Pancreas (tissue), 10 donors: ENCODE data around the gene JMJD6. TPM values are rescaled to one million over a fixed set of nuclear protein-coding genes. Genes with fewer than 3 reads are reported as not detected.

Source experiments
- ATAC-seq, 4 donors: fragments of 200-7000 bp; cut with Tn5 transposase; one replicate each; pipeline versions ENCODE4 v1.8.0 to v1.9.1; 2020; ENCODE audit warnings: mild to moderate bottlenecking in 4 of 4, moderate library complexity in 4 of 4
- DNase-seq, 6 donors: peaks; one replicate each; pipeline ENCODE4 v3.0.0-alpha.2; 2020
- FAIRE-seq: peaks from 2 replicates; lab custom pipeline; 2012; peaks lifted over from hg19 to GRCh38; lab: Jason Lieb, UNC
- H3K27ac ChIP-seq, 4 donors: fragments of 200-600 bp; sonication (generic); 1 replicate in 3 of 4; 2 replicates in 1 of 4; pipeline versions ENCODE4 v1.5.0 to v1.8.0; 2020
- H3K27me3 ChIP-seq, 4 donors: fragments of 200-600 bp; one replicate each; pipeline ENCODE4 v1.8.0; 2021
- H3K36me3 ChIP-seq, 3 donors: fragments of 200-600 bp; sonication (generic) in 1 of 3; one replicate each; pipeline versions ENCODE4 v1.5.0 to v1.8.0; 2020 to 2021
- H3K4me1 ChIP-seq, 3 donors: fragments of 200-600 bp; one replicate each; pipeline ENCODE4 v1.8.0; 2021
- H3K4me3 ChIP-seq, 4 donors: fragments of 200-600 bp; sonication (generic) in 2 of 4; one replicate each; pipeline versions ENCODE4 v1.5.0 to v1.8.0; 2020 to 2021
- H3K9me3 ChIP-seq, 4 donors: fragments of 200-600 bp; one replicate each; pipeline ENCODE4 v1.8.0; 2021
- WGBS, 2 donors: extraction: QIAGEN DNeasy Blood & Tissue Kit; methylation state at CpG; one replicate each; pipeline ENCODE4 v1.1.7; 2013; 5-methylcytosine and 5-hydroxymethylcytosine counted together
- intact Hi-C, 3 donors: fragments of 100-400 bp; cut with DNase I; formaldehyde crosslinking; loops; one replicate each; pipeline versions ENCODE4 v1.11.1 to v1.14.2; 2022
- microRNA-seq, 2 donors: library from miRNA; unstranded; fragments of <30 nt; microRNA quantifications; one replicate each; pipeline versions ENCODE4 to v1.1.0, GENCODE V29; 2019 to 2020
- polyA plus RNA-seq, 2 donors: library from polyadenylated mRNA; stranded (reverse); fragments of 200-250 nt; gene quantifications; one replicate each; pipeline ENCODE4 v1.2.3, GENCODE V29; 2013
- total RNA-seq, 6 donors: library from RNA; stranded (reverse); fragmentation: NEBNext Ultra II Directional in 4 of 6; extraction: Animal tissue kit (Norgen Biotek cat#: 25700) in 4 of 6; gene quantifications; one replicate each; pipeline versions ENCODE4 v1.2.1 to v1.2.4, GENCODE V29; 2021 to 2023
- TF ChIP-seq, protein P1 (sequence below), 4 donors: fragments of 200-600 bp; sonication (generic) in 3 of 4; IDR thresholded peaks; one replicate each; pipeline versions ENCODE4 v1.5.0 to v1.8.0; 2021; ENCODE audit warnings: antibody characterized with exemption in 4 of 4
- donor health status: healthy with polysubstance abuse.
- donor health status: DM: no; HTN: no; CAD: no; lungs with moderate emphysema.
- donor health status: DM: no; HTN: no; CAD: no.
- donor health status: control.
- donor health status: control.
- donor health status: Bipolar disorder and iron deficiency.
- donor health status: DM: yes; HTN: yes; CAD: no.
- donor health status: DM: no; HTN: no; CAD: no.
- donor health status: DM: no; HTN: no; CAD: no.
- donor health status: DM: yes; HTN: yes; CAD: no.

Gene JMJD6
- total and polyA plus RNA-seq, 8 donors = 12.4 to 54.0 (median 16.5) TPM

DNA sequence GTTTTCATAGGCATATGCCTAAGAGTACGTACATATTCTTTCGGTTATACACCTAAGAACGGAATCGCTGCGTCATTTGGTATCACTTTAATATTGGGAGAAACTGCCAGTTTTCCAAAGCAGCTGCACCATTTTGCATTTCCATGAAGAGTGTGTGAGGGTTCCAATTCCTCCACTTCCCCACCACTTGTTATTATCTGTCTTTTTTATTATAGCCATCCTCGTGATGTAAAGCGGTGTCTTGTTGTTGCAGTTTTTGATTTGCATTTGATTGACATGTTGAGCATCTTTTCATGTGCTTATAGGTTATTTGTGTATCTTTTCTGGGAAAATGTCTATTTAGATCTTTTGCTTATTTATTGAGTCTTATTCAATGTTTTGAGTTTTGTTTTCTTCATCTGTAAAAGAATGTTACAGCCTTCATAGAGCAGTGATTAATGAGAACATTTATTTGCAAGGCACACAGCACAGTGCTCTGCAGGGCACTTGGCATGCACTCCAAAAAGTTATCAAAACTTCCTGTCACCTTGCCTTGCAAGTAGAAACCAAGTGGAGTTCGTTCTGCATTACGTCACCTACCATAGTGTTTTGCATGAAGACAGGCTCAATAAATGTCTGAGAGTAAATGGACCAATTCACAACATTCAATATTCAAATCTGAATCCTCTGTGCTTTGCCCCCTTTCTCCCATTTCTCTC lies 56.2 kb downstream of the JMJD6 start:
- intact Hi-C loops = no loop called here
- H3K27me3 ChIP-seq = no peaks in the 10 kb centered on the region
- peaks cover 18 to 20% (median 20%) of the 10 kb centered on the region in 3 donors for H3K4me1 ChIP-seq
- no peaks in the 10 kb centered on the region for H3K36me3 ChIP-seq
- FAIRE-seq (no peak), ATAC-seq (peak; percentile 62 to 72 (median 66)), DNase-seq (peak in 4 of 6 donors; percentile 59 to 76 (median 72))
- H3K27ac ChIP-seq = peak overlapping the region; percentile 81 to 93 (median 87)
- WGBS, 2 donors = 63 to 67% methylated on average over 9 of the region's 9 CpGs
- no peaks in the 10 kb centered on the region for H3K9me3 ChIP-seq
- TF ChIP-seq, protein P1, sequence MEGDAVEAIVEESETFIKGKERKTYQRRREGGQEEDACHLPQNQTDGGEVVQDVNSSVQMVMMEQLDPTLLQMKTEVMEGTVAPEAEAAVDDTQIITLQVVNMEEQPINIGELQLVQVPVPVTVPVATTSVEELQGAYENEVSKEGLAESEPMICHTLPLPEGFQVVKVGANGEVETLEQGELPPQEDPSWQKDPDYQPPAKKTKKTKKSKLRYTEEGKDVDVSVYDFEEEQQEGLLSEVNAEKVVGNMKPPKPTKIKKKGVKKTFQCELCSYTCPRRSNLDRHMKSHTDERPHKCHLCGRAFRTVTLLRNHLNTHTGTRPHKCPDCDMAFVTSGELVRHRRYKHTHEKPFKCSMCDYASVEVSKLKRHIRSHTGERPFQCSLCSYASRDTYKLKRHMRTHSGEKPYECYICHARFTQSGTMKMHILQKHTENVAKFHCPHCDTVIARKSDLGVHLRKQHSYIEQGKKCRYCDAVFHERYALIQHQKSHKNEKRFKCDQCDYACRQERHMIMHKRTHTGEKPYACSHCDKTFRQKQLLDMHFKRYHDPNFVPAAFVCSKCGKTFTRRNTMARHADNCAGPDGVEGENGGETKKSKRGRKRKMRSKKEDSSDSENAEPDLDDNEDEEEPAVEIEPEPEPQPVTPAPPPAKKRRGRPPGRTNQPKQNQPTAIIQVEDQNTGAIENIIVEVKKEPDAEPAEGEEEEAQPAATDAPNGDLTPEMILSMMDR (IDR thresholded peaks at IDR 0.05) = no peak
- no peak overlapping the region for H3K4me3 ChIP-seq

Small RNA genes lying within 50 kb of the gene (microRNA-seq; reads per million reads assigned to microRNA genes)
- 0 to 0.39 reads per million in 2 donors for gene MIR636

Other genes with a start within 250 kb of the JMJD6 start
- 10 to 100 TPM; 19.0 to 50.1 (median 22.4) TPM for gene RHBDF2, start 225.2 kb downstream of the JMJD6 start, total RNA-seq
- gene RHBDF2, start 225.2 kb downstream of the JMJD6 start, polyA plus RNA-seq = 10 to 100 TPM; 18.0 to 41.8 TPM
- 10 to 100 TPM in 1 of 6 donors, 1 to 10 TPM in 5; 2.6 to 15.7 (median 6.5) TPM for gene CYGB, start 188.9 kb downstream of the JMJD6 start, total RNA-seq
- gene CYGB, start 188.9 kb downstream of the JMJD6 start, polyA plus RNA-seq = 10 to 100 TPM in 1 of 2 donors, 1 to 10 TPM in 1; 9.8 to 10.3 TPM
- 1 to 10 TPM in 2 of 6 donors, under 1 TPM in 4; 0.55 to 3.0 (median 0.84) TPM for gene PRCD, start 186.6 kb downstream of the JMJD6 start, total RNA-seq
- 1 to 10 TPM; 5.2 to 7.3 TPM for gene PRCD, start 186.6 kb downstream of the JMJD6 start, polyA plus RNA-seq
- 10 to 100 TPM in 1 of 6 donors, 1 to 10 TPM in 5; 5.0 to 11.4 (median 5.9) TPM for gene ST6GALNAC2, start 140.7 kb downstream of the JMJD6 start, total RNA-seq
- 10 to 100 TPM in 1 of 2 donors, 1 to 10 TPM in 1; 8.1 to 15.0 TPM for gene ST6GALNAC2, start 140.7 kb downstream of the JMJD6 start, polyA plus RNA-seq
- gene ST6GALNAC1, start 82.8 kb downstream of the JMJD6 start, total RNA-seq = 1 to 10 TPM in 3 of 6 donors, under 1 TPM in 3; 0.35 to 4.9 (median 1.3) TPM
- 1 to 10 TPM in 1 of 2 donors, under 1 TPM in 1; 0.34 to 1.5 TPM for gene ST6GALNAC1, start 82.8 kb downstream of the JMJD6 start, polyA plus RNA-seq
- gene MXRA7, start 15.6 kb downstream of the JMJD6 start, total RNA-seq = 100 to 1,000 TPM in 1 of 6 donors, 10 to 100 TPM in 5; 32.0 to 102 (median 43.7) TPM
- 100 to 1,000 TPM in 1 of 2 donors, 10 to 100 TPM in 1; 38.9 to 137 TPM for gene MXRA7, start 15.6 kb downstream of the JMJD6 start, polyA plus RNA-seq
- 10 to 100 TPM; 14.4 to 23.4 (median 19.9) TPM for gene METTL23, start 233 bp upstream of the JMJD6 start, total RNA-seq
- gene METTL23, start 233 bp upstream of the JMJD6 start, polyA plus RNA-seq = 10 to 100 TPM; 23.2 to 34.1 TPM
- gene SRSF2, start 10.7 kb upstream of the JMJD6 start, total RNA-seq = 10 to 100 TPM; 41.6 to 87.0 (median 62.1) TPM
- 100 to 1,000 TPM in 1 of 2 donors, 10 to 100 TPM in 1; 74.5 to 144 TPM for gene SRSF2, start 10.7 kb upstream of the JMJD6 start, polyA plus RNA-seq
- 10 to 100 TPM in 3 of 6 donors, 1 to 10 TPM in 3; 8.3 to 14.6 (median 10.1) TPM for gene MFSD11, start 11.5 kb upstream of the JMJD6 start, total RNA-seq
- gene MFSD11, start 11.5 kb upstream of the JMJD6 start, polyA plus RNA-seq = 10 to 100 TPM in 1 of 2 donors, 1 to 10 TPM in 1; 5.9 to 13.4 TPM
- under 1 TPM in 5 of 6 donors, not detected in 1; 0.21 to 0.38 (median 0.25) TPM for gene MGAT5B, start 141.8 kb upstream of the JMJD6 start, total RNA-seq
- 1 to 10 TPM in 1 of 2 donors, under 1 TPM in 1; 0.23 to 1.2 TPM for gene MGAT5B, start 141.8 kb upstream of the JMJD6 start, polyA plus RNA-seq